ENCODE results near the gene KCNJ9.

KCNJ9 gene

DNA sequence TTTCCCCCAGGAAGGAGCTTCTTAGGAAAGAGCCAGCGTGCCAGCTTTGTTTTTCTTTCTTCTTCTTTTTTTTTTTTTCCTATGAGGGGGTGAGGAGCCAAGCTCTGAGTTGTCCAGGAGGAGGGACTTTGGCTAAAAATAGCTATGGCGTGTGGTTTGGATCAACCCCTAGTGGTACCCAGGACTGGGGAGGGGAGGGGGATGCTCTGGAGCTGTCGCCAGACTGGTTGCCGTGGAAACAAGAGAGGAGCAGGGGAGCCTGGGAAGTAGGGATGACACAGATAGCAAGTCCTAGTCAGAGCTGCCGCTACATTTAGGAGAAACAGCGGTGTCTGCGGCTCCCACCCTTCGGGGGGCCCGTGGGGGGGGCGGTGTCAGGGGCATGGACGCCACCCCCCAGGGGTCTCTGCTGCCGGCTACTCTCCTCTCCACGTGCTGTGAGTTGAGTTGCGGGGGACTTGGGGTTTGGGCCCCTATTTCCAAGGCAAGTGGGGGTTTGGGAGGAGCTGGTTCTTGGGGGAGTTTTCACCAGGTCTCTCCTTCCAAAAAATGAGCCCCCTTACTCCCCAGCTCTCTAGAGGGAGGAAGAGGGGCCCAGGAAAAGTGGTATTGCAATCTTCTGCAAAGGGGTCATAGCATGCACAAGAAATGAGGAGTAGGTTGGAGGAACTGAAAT is at the start of gene KCNJ9:
Gene KCNJ9 (plus strand): TSS at position 278 of the 676 bp plus-strand sequence. CDS start 2,493 bp downstream, outside the sequence.
- Mint-ChIP-seq H3K27ac (no peak within 1 kb of the TSS), H3K27me3 (ENCODE audit: low read depth, poor library complexity) (peaks cover 94% of the 10 kb centered on the region), H3K4me1 (no peaks in the 10 kb centered on the region), H3K4me3 (no peak within 1 kb of the TSS), H3K9me3 (no peaks in the 10 kb centered on the region), H3K36me3 (ENCODE audit: low read depth) (no peaks in the 10 kb centered on the region)
- TF ChIP-seq, protein P1, sequence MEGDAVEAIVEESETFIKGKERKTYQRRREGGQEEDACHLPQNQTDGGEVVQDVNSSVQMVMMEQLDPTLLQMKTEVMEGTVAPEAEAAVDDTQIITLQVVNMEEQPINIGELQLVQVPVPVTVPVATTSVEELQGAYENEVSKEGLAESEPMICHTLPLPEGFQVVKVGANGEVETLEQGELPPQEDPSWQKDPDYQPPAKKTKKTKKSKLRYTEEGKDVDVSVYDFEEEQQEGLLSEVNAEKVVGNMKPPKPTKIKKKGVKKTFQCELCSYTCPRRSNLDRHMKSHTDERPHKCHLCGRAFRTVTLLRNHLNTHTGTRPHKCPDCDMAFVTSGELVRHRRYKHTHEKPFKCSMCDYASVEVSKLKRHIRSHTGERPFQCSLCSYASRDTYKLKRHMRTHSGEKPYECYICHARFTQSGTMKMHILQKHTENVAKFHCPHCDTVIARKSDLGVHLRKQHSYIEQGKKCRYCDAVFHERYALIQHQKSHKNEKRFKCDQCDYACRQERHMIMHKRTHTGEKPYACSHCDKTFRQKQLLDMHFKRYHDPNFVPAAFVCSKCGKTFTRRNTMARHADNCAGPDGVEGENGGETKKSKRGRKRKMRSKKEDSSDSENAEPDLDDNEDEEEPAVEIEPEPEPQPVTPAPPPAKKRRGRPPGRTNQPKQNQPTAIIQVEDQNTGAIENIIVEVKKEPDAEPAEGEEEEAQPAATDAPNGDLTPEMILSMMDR (IDR thresholded peaks at IDR 0.05) = no peak
- DNase-seq = peak; percentile 28

DNA sequence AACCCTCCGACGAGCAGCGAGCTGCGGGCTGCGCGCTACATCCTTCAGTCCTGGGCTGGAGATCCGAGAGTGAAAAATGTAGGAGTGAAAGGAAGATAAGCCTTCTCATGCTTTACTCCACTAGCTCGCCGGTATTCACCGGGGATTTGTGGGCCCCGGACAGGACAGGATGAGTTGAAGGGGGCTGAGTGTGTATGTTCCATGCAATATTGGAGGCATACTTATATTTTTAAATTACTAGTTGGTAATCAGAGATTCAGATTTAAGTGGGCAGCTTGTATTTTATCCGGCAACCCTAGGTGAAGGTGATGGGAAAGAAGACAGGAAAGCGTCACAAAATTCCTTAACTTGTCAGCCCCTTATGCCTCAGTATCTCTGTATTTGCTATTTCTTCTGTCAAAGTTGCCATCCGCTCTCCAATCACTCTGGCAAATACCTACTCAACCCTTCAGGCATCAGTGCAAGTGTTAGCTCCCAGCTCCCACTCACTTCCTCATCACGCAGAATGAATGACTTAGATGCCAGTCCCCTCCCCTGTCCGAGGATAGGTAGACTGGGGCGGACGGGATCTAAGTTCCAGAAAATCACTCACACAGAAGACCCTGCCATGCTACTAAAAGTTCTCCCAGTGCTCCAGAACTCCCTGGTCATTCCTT is 49.0 kb upstream of the KCNJ9 start:
- Mint-ChIP-seq H3K27me3 (ENCODE audit: low read depth, poor library complexity) (peaks cover 37% of the 10 kb centered on the region), H3K4me1 (peaks cover 30% of the 10 kb centered on the region), H3K36me3 (ENCODE audit: low read depth) (peaks cover 5% of the 10 kb centered on the region), H3K27ac (peak overlapping the region; percentile 71), H3K9me3 (no peaks in the 10 kb centered on the region), H3K4me3 (peak overlapping the region; percentile 95)
- no peak for DNase-seq
- TF ChIP-seq, protein P1 (IDR thresholded peaks at IDR 0.05) = no peak

DNA sequence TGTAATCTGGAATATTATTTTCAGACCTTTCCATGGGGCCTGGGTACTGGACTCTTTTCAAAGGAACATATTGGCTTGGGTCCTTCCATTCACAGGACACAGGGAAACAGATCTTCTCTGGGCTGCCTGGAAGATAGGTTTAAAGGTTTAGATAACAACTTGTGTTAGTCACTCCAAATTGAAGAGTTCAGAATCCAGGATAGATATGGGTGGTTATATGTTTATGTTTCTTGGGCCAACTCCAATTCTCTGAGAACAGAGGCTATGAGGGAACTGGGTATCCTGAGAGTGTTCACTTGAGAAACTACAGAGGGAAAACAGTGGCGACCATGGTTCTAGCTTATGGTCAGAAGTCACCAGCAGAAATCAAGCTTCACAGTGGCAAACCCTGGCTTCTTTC is 40.9 kb upstream of the KCNJ9 start:
- TF ChIP-seq, protein P1 (IDR thresholded peaks at IDR 0.05) = no peak
- Mint-ChIP-seq H3K4me1 (peaks cover 6% of the 10 kb centered on the region), H3K4me3 (no peak overlapping the region), H3K9me3 (no peaks in the 10 kb centered on the region), H3K36me3 (ENCODE audit: low read depth) (no peaks in the 10 kb centered on the region), H3K27ac (no peak overlapping the region), H3K27me3 (ENCODE audit: low read depth, poor library complexity) (peaks cover 38% of the 10 kb centered on the region)
- no peak for DNase-seq

DNA sequence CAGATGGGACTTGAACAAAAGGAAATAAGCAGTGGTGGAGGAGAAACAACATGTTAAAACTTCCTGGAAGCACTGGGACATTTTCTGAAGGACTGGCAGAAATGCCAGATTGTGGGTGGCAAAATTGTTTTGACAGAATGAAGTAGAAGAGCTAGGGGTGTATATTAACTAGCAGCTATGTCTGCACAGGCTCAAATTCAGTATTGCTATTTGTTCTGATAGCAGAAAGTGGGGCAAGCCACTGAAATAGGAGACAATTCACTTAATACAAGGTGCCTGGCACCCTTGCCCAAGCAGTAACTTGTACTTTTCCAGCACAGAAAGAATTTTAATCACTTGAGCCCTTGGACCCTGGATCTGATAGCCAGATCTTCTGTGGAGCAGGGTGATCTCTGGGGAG is 37.8 kb upstream of the KCNJ9 start:
- Mint-ChIP-seq H3K36me3 (ENCODE audit: low read depth) (no peaks in the 10 kb centered on the region), H3K27me3 (ENCODE audit: low read depth, poor library complexity) (peaks cover 24% of the 10 kb centered on the region), H3K9me3 (no peaks in the 10 kb centered on the region), H3K4me3 (no peak overlapping the region), H3K4me1 (peaks cover 23% of the 10 kb centered on the region), H3K27ac (no peak overlapping the region)
- no peak for DNase-seq
- TF ChIP-seq, protein P1 (IDR thresholded peaks at IDR 0.05) = no peak

DNA sequence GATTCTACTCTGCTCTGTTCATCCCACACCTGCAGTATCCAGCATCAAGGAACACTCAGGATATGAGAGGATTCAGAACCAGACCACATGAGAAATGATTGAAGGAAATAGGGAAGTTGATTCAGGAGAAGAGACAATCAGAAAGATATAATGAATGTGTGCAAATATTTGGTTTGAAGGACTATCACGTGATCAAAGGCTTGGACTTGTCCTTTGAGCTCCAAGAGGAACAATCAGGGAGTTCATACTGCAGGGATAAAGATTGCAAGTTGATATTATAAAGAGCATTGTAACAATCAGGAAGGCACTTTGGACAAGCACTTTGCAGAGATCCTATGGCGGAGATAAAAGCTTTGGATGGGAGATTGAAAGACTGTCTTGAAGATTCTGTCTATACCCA is 35.7 kb upstream of the KCNJ9 start:
- Mint-ChIP-seq H3K27me3 (ENCODE audit: low read depth, poor library complexity) (peaks cover 25% of the 10 kb centered on the region), H3K4me3 (no peak overlapping the region), H3K9me3 (no peaks in the 10 kb centered on the region), H3K4me1 (peaks cover 26% of the 10 kb centered on the region), H3K36me3 (ENCODE audit: low read depth) (no peaks in the 10 kb centered on the region), H3K27ac (no peak overlapping the region)
- DNase-seq = no peak
- TF ChIP-seq, protein P1 (IDR thresholded peaks at IDR 0.05) = no peak
